Epithelial cell of esophagus (primary cell): ENCODE results near the gene LDLRAP1.

Source experiments
- DNase-seq: peaks from one replicate; pipeline ENCODE4 v3.0.0; 2010; ENCODE audit warnings: low read depth
- H3K4me3 ChIP-seq: 2 replicates; pipeline ENCODE4 v1.5.1; 2011; ENCODE audit warnings: mild to moderate bottlenecking, low read length, control low read depth
- CTCF ChIP-seq: IDR thresholded peaks from 2 replicates; pipeline ENCODE4 v1.5.1; 2011; ENCODE audit warnings: low read depth, mild to moderate bottlenecking, low read length, control low read depth, inconsistent platforms; ENCODE audit not compliant: insufficient read depth; ENCODE audit errors: missing control alignments

LDLRAP1 gene

GRCh38 chr1:25556791-25557476, 13.5 kb downstream of the LDLRAP1 start:
- no peak for TF ChIP-seq CTCF
- peak; percentile 87 for DNase-seq
- no peak overlapping the region for H3K4me3 ChIP-seq

GRCh38 chr1:25557543-25557942, 14.1 kb downstream of the LDLRAP1 start:
- no peak for DNase-seq
- TF ChIP-seq CTCF = no peak
- no peak overlapping the region for H3K4me3 ChIP-seq

GRCh38 chr1:25559031-25559430, 15.6 kb downstream of the LDLRAP1 start:
- DNase-seq = no peak
- no peak overlapping the region for H3K4me3 ChIP-seq
- TF ChIP-seq CTCF = no peak

- no peak overlapping the region for H3K4me3 ChIP-seq
- DNase-seq = no peak
Observed at GRCh38 chr1:25560001-25560400, 16.6 kb downstream of the LDLRAP1 start.

GRCh38 chr1:25560788-25561187, 17.4 kb downstream of the LDLRAP1 start:
- no peak for TF ChIP-seq CTCF
- peak; percentile 70 for DNase-seq
- H3K4me3 ChIP-seq = no peak overlapping the region

More at GRCh38 chr1:25560001-25560400, 16.6 kb downstream of the LDLRAP1 start:
- TF ChIP-seq CTCF = no peak

- no peak for TF ChIP-seq CTCF
- no peak overlapping the region for H3K4me3 ChIP-seq
- DNase-seq = no peak
Observed at GRCh38 chr1:25561421-25562100, 18.2 kb downstream of the LDLRAP1 start.
